KMS-11 (cell line): Measurements from ENCODE around the gene PRDM16.

Experiments
- H2AFZ ChIP-seq: fragments of 200-600 bp; sonication (generic); 2 replicates; pipeline ENCODE4 v1.6.1; 2016; ENCODE audit warnings: antibody characterized with exemption, mixed run types, low read depth
- H3K27ac ChIP-seq: fragments of 200-600 bp; sonication (generic); 2 replicates; pipeline ENCODE4 v1.6.1; 2016; ENCODE audit warnings: mild to moderate bottlenecking, mixed run types
- H3K27me3 ChIP-seq: fragments of 200-600 bp; sonication (generic); 2 replicates; pipeline ENCODE4 v1.6.1; 2017; ENCODE audit warnings: mild to moderate bottlenecking, low read depth, mixed run types, moderate library complexity; ENCODE audit not compliant: insufficient read depth
- H3K36me3 ChIP-seq: fragments of 200-600 bp; sonication (generic); 2 replicates; pipeline ENCODE4 v1.6.1; 2017; ENCODE audit warnings: mild to moderate bottlenecking, mixed run types; ENCODE audit not compliant: insufficient read depth
- H3K4me1 ChIP-seq: fragments of 200-600 bp; sonication (generic); 2 replicates; pipeline ENCODE4 v1.6.1; 2016; ENCODE audit warnings: mild to moderate bottlenecking, low read depth, mixed run types; ENCODE audit not compliant: poor library complexity, severe bottlenecking
- H3K4me2 ChIP-seq: fragments of 200-600 bp; sonication (generic); 2 replicates; pipeline ENCODE4 v1.7.0; 2016; ENCODE audit warnings: mild to moderate bottlenecking, mixed run types
- H3K4me3 ChIP-seq: fragments of 200-600 bp; sonication (generic); IDR thresholded peaks from 2 replicates; pipeline ENCODE4 v1.6.1; 2017; ENCODE audit warnings: low read depth, low read length, mixed read lengths; ENCODE audit not compliant: insufficient read depth
- H3K79me2 ChIP-seq: fragments of 200-600 bp; sonication (generic); 2 replicates; pipeline ENCODE4 v1.6.1; 2016; ENCODE audit warnings: low read depth, mixed run types; ENCODE audit not compliant: insufficient read depth
- H3K9ac ChIP-seq: fragments of 200-600 bp; sonication (generic); 2 replicates; pipeline ENCODE4 v1.6.1; 2016; ENCODE audit warnings: mild to moderate bottlenecking, mixed run types
- H4K20me1 ChIP-seq: fragments of 200-600 bp; sonication (generic); 2 replicates; pipeline ENCODE4 v1.6.1; 2016; ENCODE audit warnings: mild to moderate bottlenecking, mixed run types; ENCODE audit not compliant: insufficient read depth
- TF ChIP-seq, protein P1 (sequence below): fragments of 200-600 bp; sonication (generic); conservative IDR thresholded peaks from 2 replicates; pipeline ENCODE4 v1.6.1; 2017; ENCODE audit warnings: low read depth, mild to moderate bottlenecking, antibody characterized with exemption, low read length, moderate library complexity, mixed read lengths

Gene PRDM16

DNA sequence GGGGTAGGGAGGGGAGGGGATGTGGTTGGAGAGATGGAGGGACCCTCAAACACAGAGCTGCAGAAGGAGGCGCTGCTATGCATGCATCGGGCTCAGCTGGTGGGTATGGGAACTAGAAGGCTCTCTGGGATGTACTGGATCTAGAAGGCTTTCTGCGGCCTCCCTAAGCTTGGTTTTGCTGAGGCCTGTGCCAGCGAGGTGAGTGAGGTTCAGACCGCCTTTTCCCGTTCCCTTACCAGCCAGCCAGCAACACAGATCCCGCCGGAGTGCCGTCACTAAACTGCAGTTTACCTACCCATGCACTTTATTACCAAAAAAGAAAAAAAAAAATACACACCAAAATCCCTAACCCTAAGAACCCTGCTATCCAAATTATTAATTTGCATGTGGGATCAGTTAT, 180.2 kb downstream of the PRDM16 start:
- Histone ChIP-seq H2AFZ (no peak overlapping the region), H3K9ac (no peak overlapping the region), H3K27ac (no peak overlapping the region), H4K20me1 (no peaks in the 10 kb centered on the region), H3K27me3 (peaks cover 63% of the 10 kb centered on the region), H3K4me1 (no peaks in the 10 kb centered on the region), H3K36me3 (no peaks in the 10 kb centered on the region), H3K79me2 (no peaks in the 10 kb centered on the region), H3K4me3 (no peak overlapping the region), H3K4me2 (no peak overlapping the region)
- TF ChIP-seq, protein P1, sequence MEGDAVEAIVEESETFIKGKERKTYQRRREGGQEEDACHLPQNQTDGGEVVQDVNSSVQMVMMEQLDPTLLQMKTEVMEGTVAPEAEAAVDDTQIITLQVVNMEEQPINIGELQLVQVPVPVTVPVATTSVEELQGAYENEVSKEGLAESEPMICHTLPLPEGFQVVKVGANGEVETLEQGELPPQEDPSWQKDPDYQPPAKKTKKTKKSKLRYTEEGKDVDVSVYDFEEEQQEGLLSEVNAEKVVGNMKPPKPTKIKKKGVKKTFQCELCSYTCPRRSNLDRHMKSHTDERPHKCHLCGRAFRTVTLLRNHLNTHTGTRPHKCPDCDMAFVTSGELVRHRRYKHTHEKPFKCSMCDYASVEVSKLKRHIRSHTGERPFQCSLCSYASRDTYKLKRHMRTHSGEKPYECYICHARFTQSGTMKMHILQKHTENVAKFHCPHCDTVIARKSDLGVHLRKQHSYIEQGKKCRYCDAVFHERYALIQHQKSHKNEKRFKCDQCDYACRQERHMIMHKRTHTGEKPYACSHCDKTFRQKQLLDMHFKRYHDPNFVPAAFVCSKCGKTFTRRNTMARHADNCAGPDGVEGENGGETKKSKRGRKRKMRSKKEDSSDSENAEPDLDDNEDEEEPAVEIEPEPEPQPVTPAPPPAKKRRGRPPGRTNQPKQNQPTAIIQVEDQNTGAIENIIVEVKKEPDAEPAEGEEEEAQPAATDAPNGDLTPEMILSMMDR = no peak

DNA sequence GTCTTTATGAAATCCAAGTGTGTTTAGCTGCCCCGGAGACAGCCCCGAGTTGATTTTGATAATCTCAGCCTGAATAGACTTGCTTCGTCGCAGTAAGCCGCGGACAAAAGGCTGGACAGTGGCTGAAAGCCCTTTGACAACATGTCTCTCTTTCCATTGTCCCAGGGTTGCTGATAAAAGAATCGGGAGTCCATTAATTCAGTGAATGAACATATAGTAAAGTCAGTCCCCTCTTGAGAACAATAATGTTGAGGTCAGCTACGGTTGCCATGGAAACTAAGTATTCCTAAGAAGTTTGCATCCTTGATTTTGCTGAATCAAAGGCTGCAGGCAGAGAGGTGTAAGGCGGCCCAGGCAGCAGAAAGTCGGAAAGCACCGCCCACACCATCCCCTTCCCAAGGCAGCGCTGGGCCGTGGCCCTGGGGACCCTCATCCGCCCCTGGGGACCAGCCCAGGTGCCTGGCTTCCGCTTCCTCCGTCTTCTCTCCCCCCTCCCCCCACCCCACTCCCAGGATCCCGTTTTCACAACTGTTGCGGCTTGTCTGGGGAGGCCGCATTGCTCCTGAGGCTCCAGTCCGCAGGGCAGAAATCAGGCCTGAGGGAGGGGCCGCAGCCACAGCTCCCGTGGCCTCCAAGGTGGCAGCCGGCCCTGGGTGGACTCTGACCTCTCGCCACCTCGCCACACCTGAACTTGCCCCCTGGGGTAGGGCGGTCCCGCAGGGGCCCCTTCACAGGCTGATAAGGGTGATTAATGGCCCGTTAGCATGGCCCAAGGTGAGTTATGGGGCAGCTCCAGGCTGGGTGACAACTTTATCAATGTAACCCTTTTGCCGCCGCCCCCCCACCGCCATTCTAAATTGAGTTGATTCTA, 180.9 kb downstream of the PRDM16 start:
- TF ChIP-seq, protein P1 = no peak
- Histone ChIP-seq H3K79me2 (no peaks in the 10 kb centered on the region), H4K20me1 (no peaks in the 10 kb centered on the region), H3K4me3 (no peak overlapping the region), H2AFZ (no peak overlapping the region), H3K4me1 (no peaks in the 10 kb centered on the region), H3K27ac (no peak overlapping the region), H3K4me2 (no peak overlapping the region), H3K36me3 (no peaks in the 10 kb centered on the region), H3K9ac (no peak overlapping the region), H3K27me3 (peaks cover 58% of the 10 kb centered on the region)

DNA sequence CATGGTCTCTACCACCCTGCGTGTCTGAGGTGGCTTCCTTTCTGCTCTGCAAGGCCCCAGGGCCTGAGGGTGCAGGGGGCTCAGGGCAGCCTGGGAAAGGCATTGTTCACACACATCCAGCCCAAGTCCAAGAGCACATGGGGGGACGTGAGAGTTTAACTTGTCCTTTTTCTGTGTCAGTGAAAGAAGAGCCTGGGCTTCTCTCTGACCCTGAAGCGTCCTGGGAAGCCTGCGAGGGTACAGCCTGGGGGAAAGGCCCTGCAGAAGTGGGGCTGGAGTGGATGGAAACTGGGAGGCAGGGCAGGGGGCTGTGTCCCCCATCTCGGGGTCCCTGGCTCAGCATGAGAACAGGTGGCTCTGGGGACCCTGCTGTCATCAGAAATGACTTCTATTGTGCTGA, 181.6 kb downstream of the PRDM16 start:
- no peak overlapping the region for H3K4me2 ChIP-seq
- H2AFZ ChIP-seq = no peak overlapping the region
- peaks cover 52% of the 10 kb centered on the region for H3K27me3 ChIP-seq
- no peaks in the 10 kb centered on the region for H3K4me1 ChIP-seq
- no peaks in the 10 kb centered on the region for H4K20me1 ChIP-seq
- no peaks in the 10 kb centered on the region for H3K79me2 ChIP-seq
- TF ChIP-seq, protein P1 = no peak
- H3K4me3 ChIP-seq = no peak overlapping the region
- no peaks in the 10 kb centered on the region for H3K36me3 ChIP-seq
- H3K9ac ChIP-seq = no peak overlapping the region
- no peak overlapping the region for H3K27ac ChIP-seq

DNA sequence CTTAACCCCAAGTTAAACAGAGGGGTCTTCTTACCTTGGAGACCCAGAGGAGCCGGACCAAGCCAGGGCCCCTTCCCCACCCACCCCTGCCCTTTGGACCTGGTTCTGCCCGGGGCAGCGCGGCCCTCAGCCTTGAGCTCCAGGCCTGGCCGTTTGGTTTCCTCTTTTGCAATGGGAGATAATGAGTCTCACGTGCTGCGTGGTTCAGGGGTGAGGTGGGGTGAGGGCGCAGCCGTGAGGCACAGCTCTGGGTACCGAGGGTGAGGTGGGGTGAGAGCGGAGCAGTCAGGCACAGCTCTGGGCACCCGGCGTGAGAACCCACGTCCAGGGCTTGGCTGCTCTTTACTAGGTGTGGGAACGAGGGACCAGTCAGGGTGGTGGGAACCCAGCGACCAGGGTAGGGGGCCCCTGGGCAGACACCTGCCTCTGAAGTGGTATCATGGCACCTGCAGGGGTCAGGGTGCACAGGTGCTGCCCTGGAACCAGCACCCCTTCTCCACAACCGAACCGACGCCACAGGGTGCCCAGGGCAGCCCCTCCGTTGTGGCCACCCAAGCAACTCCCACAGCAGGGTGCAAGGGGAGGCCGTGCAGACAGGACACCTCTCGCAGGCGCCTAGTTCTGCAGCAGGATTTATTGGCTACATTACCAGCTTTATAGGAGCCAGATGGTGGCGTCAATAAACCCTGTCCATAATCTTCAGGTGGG, 182.2 kb downstream of the PRDM16 start:
- no peaks in the 10 kb centered on the region for H4K20me1 ChIP-seq
- H3K79me2 ChIP-seq = no peaks in the 10 kb centered on the region
- no peaks in the 10 kb centered on the region for H3K36me3 ChIP-seq
- H3K27me3 ChIP-seq = peaks cover 56% of the 10 kb centered on the region
- H3K27ac ChIP-seq = no peak overlapping the region
- H2AFZ ChIP-seq = no peak overlapping the region
- TF ChIP-seq, protein P1 = no peak
- H3K4me3 ChIP-seq = no peak overlapping the region
- H3K4me2 ChIP-seq = no peak overlapping the region
- no peak overlapping the region for H3K9ac ChIP-seq
- no peaks in the 10 kb centered on the region for H3K4me1 ChIP-seq
